Measurements from ENCODE around the gene MAL.
A peak's percentile ranks its signal among the peaks of the same experiment; 100 is the strongest.

MAL gene

DNA sequence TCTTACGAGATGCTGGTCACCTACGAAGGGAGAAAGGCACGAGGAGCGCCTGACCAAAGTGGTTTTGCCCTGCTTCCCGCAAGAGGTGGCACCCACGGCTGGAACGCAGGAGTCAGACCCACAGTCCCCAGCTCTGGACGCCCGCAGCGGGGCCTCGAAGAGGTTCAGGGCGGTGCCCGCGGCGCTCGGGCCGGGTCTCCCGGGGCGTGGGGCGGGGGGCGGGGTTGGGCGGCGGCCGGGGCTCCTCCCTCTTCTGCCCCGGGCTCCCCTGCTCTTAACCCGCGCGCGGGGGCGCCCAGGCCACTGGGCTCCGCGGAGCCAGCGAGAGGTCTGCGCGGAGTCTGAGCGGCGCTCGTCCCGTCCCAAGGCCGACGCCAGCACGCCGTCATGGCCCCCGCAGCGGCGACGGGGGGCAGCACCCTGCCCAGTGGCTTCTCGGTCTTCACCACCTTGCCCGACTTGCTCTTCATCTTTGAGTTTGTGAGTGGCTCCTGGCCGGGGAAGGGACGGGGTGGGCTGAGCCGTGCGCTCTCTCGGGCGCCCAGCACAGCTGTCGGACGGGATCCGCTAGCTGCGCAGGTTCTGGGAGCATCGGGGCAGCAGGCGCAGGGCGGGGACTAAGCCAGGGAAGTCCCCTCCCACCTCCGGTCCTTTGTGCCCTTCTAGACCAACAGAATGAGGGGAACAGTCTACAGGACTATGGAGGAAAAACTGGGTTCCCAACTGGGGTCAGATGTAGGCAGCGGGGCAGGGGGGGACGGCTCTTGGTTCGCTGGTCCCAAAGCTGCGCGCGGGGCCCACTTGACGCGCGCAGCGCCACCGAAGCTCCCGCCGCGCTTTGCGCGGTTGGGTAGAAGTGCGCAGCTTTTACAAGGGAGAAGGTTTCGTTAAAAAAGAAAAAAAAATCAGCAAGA, at the start of gene MAL:
Gene MAL, plus strand, starts transcription at position 303 of the 914 bp plus-strand sequence. Its CDS starts 85 bp downstream, at position 388.
- DNase-seq (ENCODE audit: low read depth): peak; percentile 29

DNA sequence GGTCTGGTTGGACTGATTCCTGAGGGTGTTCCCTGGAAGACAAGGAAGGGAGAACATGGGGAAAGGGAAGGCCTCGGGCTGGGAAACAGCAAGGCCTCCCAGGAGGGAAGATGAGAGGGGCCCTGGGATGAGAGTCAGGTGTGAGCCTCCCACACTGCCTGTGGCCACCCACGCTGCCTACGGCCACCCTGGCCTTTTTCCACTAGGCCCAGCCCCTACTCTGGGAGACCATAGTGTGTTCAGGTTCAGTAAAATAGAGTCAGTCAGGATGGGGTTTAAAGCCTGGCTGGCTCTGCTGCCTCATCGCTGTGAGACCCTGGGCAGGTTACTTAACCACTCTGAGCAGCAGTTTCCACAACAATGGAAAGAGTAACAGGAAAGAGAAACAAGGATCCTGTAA, 47.7 kb upstream of the MAL start:
- DNase-seq (ENCODE audit: low read depth): no peak

DNA sequence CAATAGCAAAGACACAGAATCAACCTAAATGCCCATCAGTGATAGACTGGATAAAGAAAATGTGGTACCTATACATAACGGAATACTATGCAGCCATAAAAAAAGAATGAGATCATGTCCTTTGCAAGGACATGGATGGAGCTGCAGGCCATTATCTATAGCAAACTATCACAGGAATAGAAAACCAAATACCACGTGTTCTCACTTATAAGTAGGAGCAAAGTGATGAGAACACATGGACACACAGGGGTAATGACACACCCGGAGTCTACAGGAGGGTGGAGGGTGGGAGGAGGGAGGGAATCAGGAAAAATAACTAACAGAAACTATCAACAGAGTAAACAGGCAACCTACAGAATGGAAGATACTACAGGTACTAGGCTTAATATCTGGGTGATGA, 46.6 kb upstream of the MAL start:
- no peak for DNase-seq (ENCODE audit: low read depth)

DNA sequence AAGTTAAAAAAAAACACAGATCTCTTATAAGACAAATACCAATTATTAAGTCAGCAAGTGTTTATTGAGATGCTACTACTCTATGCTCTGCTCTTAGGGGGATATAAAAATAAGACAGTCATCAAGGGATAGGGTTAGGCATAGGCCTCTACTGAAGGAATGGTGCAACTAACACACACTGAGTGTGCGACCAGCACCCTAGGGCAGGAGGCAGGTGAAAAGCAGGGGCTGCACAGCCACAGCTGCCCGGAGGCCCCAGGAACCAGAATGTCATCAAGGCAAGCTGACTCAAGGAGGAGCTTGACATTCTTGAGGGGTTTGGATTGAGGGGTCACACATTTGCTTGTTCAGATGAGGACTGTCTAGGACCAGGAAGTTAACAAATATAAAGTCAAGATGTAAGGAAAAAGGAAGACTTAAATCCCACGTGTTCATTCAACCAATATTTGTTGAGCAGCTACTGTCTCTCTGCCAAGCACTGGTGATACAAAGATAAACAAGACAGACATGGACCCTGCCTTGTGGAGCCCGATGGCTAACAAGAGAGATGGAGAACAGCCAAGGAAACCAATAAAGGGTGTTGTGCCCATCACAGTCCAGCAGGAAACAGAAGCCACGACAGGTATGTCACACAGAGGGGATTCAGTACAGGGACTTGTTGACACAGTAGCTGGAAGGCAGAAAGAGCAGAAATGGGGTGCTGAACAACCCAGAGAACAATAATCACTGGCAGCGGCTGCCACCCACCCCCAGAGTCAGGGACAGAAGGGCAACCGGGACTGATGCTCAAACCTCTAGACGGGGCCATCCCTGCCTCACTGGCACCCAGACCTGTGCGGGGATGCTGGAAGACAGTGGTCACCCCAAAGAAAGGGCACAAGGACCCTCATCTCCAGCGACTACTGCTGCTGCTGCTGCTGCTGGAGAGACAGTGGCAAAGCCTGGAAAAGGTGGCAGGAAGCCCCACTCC, 45.8 kb upstream of the MAL start:
- no peak for DNase-seq (ENCODE audit: low read depth)

DNA sequence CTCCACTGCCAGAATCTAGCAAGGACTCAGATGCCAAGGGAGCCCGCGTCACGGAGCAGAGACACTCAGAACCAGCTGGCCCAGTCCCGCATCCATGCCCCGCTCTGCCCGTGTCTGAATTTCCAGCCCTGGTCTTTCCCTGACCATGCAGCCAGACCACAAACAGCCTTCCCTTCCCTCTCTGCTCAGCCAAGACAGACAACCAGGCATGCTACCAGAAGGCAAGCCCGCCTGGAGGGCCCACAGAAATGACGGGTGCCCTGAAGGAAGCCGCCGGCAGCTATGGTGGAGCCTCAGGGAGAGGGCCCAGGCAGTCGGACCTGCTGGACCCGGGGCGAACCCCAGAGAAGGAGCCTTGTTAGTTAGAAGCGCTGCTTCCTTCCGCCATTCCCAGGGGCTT, 45.1 kb upstream of the MAL start:
- no peak for DNase-seq (ENCODE audit: low read depth)

DNA sequence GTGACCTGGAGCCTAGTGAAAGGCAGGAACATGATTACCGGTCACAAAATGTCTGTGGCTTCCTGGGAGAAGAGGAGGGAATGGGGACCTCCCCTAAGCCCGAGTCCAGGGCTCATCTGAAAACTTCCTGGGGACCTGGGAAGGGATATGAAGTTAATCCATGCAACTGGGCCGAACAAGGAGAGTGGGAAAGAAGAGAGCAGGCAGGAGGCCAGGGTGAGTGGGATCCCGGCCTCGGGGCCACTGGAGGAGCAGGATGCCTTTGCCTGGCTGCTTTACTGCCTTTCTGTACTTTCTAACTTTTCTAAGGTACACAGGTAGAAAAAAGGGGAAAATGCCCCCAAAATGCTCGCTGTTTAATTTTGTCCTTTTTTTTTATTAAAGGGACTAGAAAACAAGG, 43.4 kb upstream of the MAL start:
- DNase-seq (ENCODE audit: low read depth): no peak

DNA sequence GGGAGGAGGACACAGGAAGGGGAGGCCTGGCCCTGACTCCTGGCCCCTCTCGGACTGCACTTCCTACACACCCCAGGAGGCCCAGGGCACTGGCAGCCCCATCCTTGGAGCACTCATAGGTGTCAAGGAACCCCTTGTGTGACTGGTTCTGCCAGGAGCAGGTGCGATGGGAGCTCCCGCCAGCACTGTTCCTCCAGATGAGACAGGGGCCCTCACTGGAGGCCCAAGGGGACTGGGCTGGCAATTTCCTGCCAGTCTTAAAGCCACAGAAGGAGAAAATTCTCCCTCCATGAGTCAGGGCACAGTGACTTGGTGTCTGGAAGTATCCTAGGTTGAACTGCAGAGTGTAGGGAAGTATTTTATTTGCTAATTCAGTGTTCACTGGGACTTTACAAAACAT, 42.8 kb upstream of the MAL start:
- no peak for DNase-seq (ENCODE audit: low read depth)

DNA sequence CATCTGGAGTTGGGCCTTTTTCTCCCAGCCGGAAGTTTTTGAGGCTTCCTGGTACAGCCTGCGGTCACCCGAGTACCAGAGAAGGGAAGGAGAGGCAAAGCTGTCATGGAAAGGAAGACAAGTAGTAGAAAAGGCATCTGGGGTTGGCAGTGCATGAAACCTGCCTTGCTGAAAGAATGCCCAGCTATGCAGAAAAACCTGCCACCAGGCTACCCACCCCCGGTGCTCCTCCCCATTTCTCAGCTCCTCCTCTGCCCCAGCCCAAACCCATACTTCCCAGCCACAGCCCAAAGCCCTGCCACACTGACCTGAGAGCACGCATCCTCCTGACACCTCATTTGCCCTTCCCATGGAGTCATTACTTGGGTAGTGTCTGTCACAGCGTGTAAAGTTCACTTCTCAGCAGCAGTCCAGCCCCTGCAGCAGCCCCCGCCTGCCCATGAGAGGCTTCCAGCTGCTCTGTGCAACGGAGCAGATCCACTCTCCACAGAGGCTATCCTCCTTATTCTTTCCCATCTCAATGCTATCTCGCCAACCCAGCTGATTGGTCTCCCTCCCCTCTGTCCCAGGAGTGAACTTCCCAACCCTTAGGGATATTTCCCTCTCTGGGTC, 40.4 kb upstream of the MAL start:
- DNase-seq (ENCODE audit: low read depth): no peak

DNA sequence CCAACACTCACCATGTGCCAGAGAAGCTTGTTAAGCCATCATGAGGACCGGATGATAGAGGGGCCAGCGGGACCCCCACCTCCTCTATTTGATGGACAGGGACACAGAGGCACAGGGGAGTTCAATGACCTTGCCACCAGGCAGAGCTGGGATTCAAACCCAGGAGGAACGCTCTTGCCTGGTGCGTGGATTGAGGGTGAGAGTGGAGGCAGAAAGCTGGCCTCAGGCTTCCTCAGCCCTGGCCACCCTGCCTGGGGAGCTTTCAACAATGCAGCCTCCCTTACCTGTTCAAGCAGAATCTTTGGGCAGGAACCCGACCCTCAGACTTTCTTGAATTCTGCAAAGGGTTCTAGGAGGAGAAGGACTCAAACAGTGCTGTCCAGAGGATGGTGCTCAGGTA, 39.9 kb upstream of the MAL start:
- no peak for DNase-seq (ENCODE audit: low read depth)

DNA sequence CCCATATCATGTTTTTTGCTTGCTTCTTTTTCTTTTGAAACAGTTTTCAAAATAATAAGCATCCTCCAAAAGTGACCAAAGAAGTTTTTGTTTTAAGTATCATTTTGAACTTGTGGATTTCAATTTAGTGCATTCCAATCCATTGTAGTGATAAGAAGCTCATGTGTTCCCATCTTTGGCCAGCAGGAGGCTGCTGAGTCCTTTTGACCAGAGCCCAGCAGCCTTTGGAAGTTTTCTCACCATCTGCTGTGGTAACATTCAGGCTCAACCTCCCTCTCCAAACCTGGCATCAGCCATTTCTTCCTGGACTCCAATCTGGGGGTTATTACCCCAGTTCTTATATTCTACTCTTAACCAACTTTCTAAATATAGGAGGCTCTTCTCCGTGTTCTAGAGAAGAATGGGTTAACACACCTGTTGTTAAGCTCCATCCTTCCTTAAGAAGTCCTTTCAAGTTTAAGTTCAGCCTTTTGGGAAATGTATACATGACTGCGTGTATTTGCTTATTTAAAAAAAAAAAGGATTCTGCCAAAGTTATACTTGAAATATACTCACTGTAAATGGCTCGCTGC, 39.0 kb upstream of the MAL start:
- DNase-seq (ENCODE audit: low read depth): peak; percentile 8

DNA sequence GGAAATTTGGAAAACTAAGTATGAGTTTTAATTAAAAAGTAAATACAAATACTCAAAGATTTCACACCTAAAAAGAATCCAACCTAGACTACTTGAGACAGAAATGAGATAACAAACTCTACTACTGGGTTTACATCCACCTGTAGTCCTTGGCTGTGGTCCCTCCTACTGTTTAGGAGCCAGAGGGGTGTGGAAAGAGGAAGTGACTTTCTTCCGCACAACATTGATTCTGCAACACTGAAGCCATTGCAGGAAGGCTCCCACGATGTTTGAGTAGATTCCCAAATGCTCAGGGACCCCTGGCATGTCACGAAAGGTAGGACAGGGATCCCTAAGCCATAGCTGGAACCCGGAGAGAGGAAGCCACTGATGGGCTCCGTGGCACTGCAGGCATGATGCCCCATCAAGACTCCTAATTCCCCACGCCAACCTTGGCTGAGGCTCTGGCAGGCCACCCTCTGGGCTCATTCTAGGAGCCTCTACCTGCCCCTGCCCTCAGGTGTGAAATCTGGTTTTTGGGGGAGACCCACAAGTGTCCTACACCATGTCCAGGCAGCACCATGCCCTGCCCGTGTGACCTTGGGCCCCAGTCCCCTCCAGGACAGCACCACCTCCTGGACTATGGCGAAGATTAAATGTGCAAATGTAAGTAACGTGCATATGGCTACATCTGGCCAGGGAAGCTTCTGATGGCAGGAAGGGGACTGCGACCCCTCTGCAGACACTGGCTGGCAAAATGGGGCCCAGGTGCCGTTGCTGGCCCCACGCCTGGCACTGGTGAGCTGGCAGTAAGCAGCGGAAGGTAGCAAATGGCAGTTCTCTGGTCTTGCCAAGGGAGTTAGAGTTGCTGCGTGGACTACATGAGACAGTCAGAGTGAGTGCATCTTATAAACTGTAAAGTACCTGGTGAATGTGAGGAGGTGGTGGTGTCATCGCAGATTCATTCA, 38.2 kb upstream of the MAL start:
- DNase-seq (ENCODE audit: low read depth): no peak

DNA sequence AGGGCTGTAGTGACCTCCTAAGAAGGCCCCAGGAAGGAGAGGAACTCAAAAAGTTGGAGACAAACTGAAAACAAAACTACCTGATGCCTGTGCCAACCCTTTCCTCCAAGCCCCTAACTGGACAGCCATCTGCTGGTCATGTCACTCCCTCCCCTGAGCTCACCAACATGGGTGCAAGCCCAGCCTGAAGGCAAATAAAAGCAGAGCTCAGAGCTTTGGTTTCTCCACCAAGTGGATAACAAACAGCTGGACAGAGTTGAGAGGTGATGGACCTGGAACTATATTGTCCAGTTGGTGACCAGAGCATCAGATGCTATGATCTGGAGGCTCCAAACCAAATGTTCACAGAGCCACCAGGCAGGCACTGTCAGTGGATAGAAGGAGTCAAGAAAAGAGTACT, 34.6 kb upstream of the MAL start:
- no peak for DNase-seq (ENCODE audit: low read depth)

DNA sequence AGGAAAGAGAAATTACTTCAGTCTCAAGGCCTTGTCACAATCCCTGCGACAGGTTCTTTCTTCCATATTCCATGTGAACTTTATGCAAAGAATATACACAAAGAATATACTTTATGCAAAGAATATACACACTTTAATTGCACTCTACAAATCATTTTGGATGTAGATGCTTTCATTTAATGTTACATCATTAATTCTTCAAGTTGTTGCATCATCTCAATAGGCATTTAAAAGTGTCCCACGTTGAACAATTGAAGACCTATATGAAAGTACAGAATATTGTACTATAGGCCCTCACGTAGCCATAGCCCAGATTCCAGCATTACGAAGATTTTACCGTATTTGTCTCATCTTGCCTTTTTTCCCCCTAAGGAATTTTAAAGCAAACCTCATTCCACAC, 33.1 kb upstream of the MAL start:
- DNase-seq (ENCODE audit: low read depth): no peak

DNA sequence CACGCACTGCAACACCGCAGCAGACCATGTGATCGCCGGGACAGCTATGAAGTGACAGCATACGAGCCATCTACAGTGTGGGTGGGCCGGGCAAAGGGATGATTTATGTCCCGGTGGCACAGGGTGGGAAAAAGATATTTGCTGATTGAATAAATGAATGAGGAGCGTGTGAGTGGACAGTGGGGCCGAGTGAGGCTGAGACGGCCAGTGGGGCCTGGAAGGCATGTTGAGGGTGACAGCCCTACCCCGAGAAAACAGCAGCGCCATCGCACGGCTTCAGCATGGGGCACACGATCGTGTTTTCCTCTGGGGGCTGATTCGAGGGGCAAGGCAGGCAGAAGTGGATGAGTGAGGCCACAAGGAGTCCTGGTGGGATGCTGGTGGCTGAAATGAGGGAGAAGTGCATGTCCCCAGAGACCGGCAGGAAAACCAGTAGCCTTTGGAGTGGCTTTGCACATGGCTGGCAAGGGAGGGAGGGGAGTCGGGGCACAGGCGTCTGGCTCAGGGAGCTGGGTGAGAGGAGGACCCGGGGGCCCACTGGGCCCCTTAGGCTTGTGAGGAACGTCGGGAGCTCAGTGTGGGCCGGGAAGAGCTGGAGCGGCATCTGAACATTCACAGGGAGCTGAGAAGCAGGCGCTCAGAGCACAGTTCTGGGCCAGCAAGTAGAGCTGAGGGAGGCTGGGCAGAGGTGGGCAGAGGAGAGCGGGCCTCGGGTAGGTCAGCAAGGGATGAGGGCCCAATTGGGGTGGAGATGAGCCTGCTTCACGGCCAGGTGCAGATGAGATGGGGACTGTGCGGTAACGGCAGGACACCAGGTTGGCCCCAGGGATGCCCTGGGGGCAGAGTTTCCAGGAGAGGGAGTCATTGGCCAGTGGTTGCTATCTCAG, 32.1 kb upstream of the MAL start:
- DNase-seq (ENCODE audit: low read depth): no peak

DNA sequence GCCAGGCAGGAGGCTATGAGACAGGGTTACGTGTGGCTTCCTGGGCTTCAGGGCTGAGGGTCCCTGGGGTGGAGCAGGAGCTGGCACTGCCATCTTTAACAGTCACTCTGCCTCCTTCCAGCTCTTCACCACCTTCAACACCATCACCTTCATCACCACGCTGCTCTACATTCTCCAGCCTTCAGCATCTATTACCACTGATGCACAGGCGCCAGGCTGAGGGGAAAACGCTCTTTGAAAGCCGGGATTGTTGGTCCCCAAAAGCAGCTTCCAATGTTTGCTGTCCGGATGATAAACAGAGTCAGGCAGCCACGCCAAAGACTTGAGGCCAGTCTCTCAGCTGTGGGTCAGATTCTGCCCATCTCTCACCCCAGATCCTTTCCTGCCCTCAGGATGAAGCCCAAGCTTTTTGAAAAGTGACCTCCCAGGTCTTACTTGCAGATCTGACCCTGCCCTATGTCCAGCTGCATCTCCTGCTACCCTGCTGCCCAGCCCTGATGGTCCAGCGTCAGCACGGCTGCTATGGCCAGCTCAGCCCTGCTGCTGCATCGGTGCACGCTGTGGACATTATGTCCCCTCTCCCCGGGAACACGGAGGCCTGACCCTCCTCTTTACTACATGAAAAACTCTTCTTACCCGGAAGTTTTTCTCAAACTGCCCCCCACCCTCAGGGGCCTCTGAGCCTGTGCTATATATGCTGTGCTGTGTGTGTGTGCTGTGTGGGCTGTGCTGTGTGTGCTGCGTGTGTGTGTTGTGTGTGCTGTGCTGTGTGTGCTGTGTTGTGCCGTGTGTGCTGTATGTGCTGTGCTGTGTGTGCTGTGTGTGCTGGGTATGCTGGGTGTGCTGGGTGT, 31.2 kb upstream of the MAL start:
- DNase-seq (ENCODE audit: low read depth): no peak

DNA sequence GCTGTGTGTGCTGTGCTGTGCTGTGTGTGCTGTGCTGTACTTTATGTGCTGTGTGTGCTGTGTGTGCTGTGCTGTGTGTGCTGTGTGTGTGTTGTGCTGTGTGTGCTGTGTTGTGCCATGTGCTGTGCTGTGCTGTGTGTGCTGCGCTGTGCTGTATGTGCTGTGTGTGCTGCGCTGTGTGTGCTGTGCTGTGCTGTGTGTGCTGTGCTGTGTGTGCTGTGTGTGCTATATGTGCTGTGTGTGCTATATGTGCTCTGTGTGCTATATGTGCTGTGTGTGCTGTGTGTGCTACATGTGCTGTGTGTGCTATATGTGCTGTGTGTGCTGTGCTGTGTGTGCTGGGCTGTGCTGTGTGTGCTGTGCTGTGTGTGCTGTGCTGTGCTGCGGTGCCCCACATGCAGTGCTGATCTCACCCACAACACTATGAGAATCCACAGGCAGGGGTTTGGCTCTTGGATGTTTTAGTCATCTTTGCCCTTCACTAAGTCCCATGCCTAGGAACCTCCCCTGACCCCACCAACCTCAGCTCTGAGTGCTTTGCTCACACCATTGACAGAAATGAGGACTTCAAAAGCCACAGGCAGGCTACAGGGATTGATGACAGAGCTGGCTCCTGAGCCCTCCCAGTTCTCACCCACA, 30.5 kb upstream of the MAL start:
- DNase-seq (ENCODE audit: low read depth): no peak

DNA sequence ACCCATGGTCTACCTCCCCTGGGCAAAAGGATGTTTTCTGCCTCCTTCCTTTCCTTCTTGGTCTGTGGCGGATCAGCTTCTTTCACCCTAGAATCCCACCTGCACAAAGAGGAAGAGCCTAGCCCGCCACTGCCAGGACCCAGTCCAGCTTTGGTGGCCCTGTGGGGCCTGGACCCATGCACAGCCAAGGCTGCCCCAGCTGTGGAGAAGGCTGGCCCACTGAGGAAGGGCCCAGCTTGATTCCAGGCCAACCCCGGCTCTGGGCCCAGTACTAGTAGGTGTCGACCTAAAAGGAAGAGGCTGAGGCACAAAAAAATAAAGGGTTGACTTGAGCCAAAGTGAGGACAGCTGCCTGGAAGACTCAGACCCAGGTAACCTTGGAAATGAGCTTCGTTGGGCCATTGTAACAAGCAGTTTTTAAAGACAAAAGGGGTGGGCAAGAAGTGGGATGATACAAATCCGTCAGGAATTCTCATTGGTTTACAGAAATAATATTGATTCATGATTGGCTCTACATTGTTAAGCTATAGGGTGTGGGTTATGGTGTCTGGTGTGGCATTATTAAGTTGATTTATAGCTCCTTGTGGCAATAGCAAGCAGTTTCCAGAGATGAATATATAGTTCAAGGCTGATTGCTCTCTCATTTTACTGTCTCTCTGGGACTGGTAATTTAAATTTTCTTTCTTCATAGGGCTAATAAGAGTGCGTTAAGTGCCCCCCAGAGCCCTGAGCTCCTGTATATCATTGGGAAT, 29.8 kb upstream of the MAL start:
- DNase-seq (ENCODE audit: low read depth): no peak

All from stimulated activated CD8-positive, alpha-beta memory T cell treated with anti-CD3 and anti-CD28 coated beads, Interleukin-15, amount 100 ng/mL, for 1 hour (primary cell).